HepG2 (cell line): Measurements from ENCODE around the gene LYZ. TPM values are rescaled to one million over a fixed set of nuclear protein-coding genes. Genes with fewer than 3 reads are reported as not detected.

ENCODE experiments used
- ATAC-seq: fragments of 200-7000 bp; cut with Tn5 transposase; 3 replicates; pipeline ENCODE4 v1.9.1; 2020; ENCODE audit warnings: mild to moderate bottlenecking, moderate library complexity
- BruUV-seq: library from RNA; stranded (reverse); fragments of 400-500 nt; replicated peaks from 2 replicates; lab custom pipeline; 2021; lab: Mats Ljungman, UMichigan
- CTCF ChIA-PET: fragments of 300-600 bp; formaldehyde crosslinking; extraction: SDS; loops from one replicate; lab custom pipeline; 2021; ENCODE audit warnings: low total read pairs, inconsistent platforms, low intra/inter-chr PET ratio; lab: Yijun Ruan, JAX
- POLR2A ChIA-PET: fragments of 350-600 bp; sonication (Branson Sonifier 250); formaldehyde crosslinking; loops from one replicate; lab custom pipeline; 2020; ENCODE audit warnings: antibody characterized with exemption, inconsistent platforms; lab: Yijun Ruan, JAX
- DNase-seq: peaks from one replicate; pipeline ENCODE4 v3.0.0-alpha.2; 2015; ENCODE audit warnings: low spot score
- FAIRE-seq: peaks from 3 replicates; lab custom pipeline; 2011; peaks lifted over from hg19 to GRCh38; lab: Jason Lieb, UNC
- H2AFZ ChIP-seq: one replicate; pipeline ENCODE4 v1.6.1; 2011; ENCODE audit warnings: low read length, inconsistent platforms
- H3K27ac ChIP-seq: fragments of 300-600 bp; 3 replicates; pipeline ENCODE4 v1.8.0; 2011; ENCODE audit warnings: mixed run types, mild to moderate bottlenecking, mixed read lengths, low read length, inconsistent platforms; ENCODE audit not compliant: insufficient read depth; ENCODE audit errors: extremely low read length
- H3K27me3 ChIP-seq, 2 experiments: fragments of 200-600 bp in 1 of 2; 2 replicates in 1 of 2; 3 replicates in 1 of 2; pipeline versions ENCODE4 v1.6.0 to v1.8.0; 2011; ENCODE audit warnings: low read length in 2 of 2, mild to moderate bottlenecking in 2 of 2, moderate library complexity in 2 of 2, inconsistent platforms in 1 of 2; ENCODE audit not compliant: insufficient read depth in 2 of 2, control insufficient read depth in 1 of 2
- H3K36me3 ChIP-seq, 2 experiments: fragments of 200-600 bp in 1 of 2; replicated peaks in 1 of 2; 2 replicates in 1 of 2; 3 replicates in 1 of 2; pipeline versions ENCODE4 v1.5.1 to v1.8.0; 2011; ENCODE audit warnings: low read length in 2 of 2, inconsistent platforms in 1 of 2; ENCODE audit not compliant: insufficient read depth in 2 of 2, control insufficient read depth in 1 of 2
- H3K4me1 ChIP-seq: 2 replicates; pipeline ENCODE4 v1.5.1; 2012; ENCODE audit warnings: low read length, inconsistent platforms; ENCODE audit not compliant: insufficient read depth
- H3K4me2 ChIP-seq: 2 replicates; pipeline ENCODE4 v1.6.0; 2011; ENCODE audit warnings: low read depth, low read length, inconsistent platforms
- H3K4me3 ChIP-seq, 3 experiments: fragments of 200-600 bp in 1 of 3; sonication (generic), shearing (Covaris generic) in 1 of 3; replicated peaks in 1 of 3; 2 replicates each; pipeline ENCODE4 v1.5.1; 2011 to 2016; ENCODE audit warnings: low read length in 3 of 3, inconsistent platforms in 2 of 3, low read depth in 2 of 3, mild to moderate bottlenecking in 2 of 3, control low read depth in 1 of 3, mixed read lengths in 1 of 3; ENCODE audit not compliant: insufficient read depth in 1 of 3
- H3K79me2 ChIP-seq: one replicate; pipeline ENCODE4 v1.6.1; 2011; ENCODE audit warnings: low read length, inconsistent platforms; ENCODE audit not compliant: insufficient read depth
- H3K9ac ChIP-seq: 2 replicates; pipeline ENCODE4 v1.6.0; 2011; ENCODE audit warnings: mild to moderate bottlenecking, low read depth, low read length, inconsistent platforms; ENCODE audit not compliant: insufficient read depth
- H3K9me3 ChIP-seq: 2 replicates; pipeline ENCODE4 v1.5.1; 2012; ENCODE audit warnings: mild to moderate bottlenecking, low read length
- H4K20me1 ChIP-seq: 2 replicates; pipeline ENCODE4 v1.6.0; 2011; ENCODE audit warnings: inconsistent platforms, mild to moderate bottlenecking, low read length, moderate library complexity; ENCODE audit not compliant: insufficient read depth
- ASH2L ChIP-seq: fragments of 300-600, 200-600 bp; sonication (generic); IDR thresholded peaks from 2 replicates; pipeline ENCODE4 v1.7.0; 2017; ENCODE audit warnings: low read depth, mild to moderate bottlenecking, moderate library complexity, mixed read lengths, low read length; ENCODE audit not compliant: insufficient read length
- BCL6 ChIP-seq: IDR thresholded peaks from 2 replicates; pipeline ENCODE4 v1.6.1; 2016; ENCODE audit warnings: missing genetic modification reagents, missing compliant biosample characterization
- CHD2 ChIP-seq: IDR thresholded peaks from 2 replicates; pipeline ENCODE4 v1.6.1; 2011; ENCODE audit warnings: low read depth, low read length, improper control_type of control experiment
- ELF3 ChIP-seq: IDR thresholded peaks from 2 replicates; pipeline ENCODE4 v1.6.1; 2016; ENCODE audit warnings: missing genetic modification reagents, missing compliant biosample characterization
- KDM6A ChIP-seq: IDR thresholded peaks from 2 replicates; pipeline ENCODE4 v1.6.1; 2016; ENCODE audit warnings: low read depth
- PBX2 ChIP-seq: IDR thresholded peaks from 2 replicates; pipeline ENCODE4 v1.6.1; 2016; ENCODE audit warnings: control low read depth
- PCBP2 ChIP-seq: fragments of 200-400 bp; formaldehyde crosslinking; optimal IDR thresholded peaks from 2 replicates; pipeline ENCODE3; 2018; ENCODE audit warnings: low read length, low read depth; ENCODE audit not compliant: poor library complexity, severe bottlenecking
- SALL1 ChIP-seq: sonication (generic); formaldehyde crosslinking; IDR thresholded peaks from 2 replicates; pipeline ENCODE4 v1.8.0; 2022; ENCODE audit warnings: mild to moderate bottlenecking, missing genetic modification reagents
- SIN3A ChIP-seq: IDR thresholded peaks from 2 replicates; pipeline ENCODE4 v1.6.1; 2011; ENCODE audit warnings: low read depth, mild to moderate bottlenecking, control low read depth, low read length, borderline replicate concordance
- SMAD9 ChIP-seq: sonication (generic); formaldehyde crosslinking; IDR thresholded peaks from 2 replicates; pipeline ENCODE4 v1.5.1; 2020; ENCODE audit warnings: mild to moderate bottlenecking, missing genetic modification reagents
- THAP8 ChIP-seq: sonication (generic); formaldehyde crosslinking; IDR thresholded peaks from 2 replicates; pipeline ENCODE4 v1.5.1; 2020; ENCODE audit warnings: missing genetic modification reagents, mild to moderate bottlenecking, borderline replicate concordance
- U2AF1 ChIP-seq: fragments of 200-400 bp; formaldehyde crosslinking; optimal IDR thresholded peaks from 2 replicates; pipeline ENCODE3; 2017; ENCODE audit warnings: mild to moderate bottlenecking, low read depth, low read length
- ZBTB33 ChIP-seq: sonication (generic); formaldehyde crosslinking; IDR thresholded peaks from 2 replicates; pipeline ENCODE4 v1.4.0; 2020; ENCODE audit warnings: missing genetic modification reagents
- ZBTB7B ChIP-seq: sonication (generic); formaldehyde crosslinking; IDR thresholded peaks from 2 replicates; pipeline ENCODE4 v1.4.0; 2020; ENCODE audit warnings: missing genetic modification reagents
- ZFP41 ChIP-seq: sonication (generic); formaldehyde crosslinking; IDR thresholded peaks from 2 replicates; pipeline ENCODE4 v1.4.0; 2020; ENCODE audit warnings: mild to moderate bottlenecking, missing genetic modification reagents, borderline replicate concordance
- ZMAT3 ChIP-seq: sonication (generic); formaldehyde crosslinking; conservative IDR thresholded peaks from 2 replicates; pipeline ENCODE4 v1.7.0; 2021; ENCODE audit warnings: missing genetic modification reagents
- ZNF256 ChIP-seq: sonication (generic); formaldehyde crosslinking; conservative IDR thresholded peaks from 2 replicates; pipeline ENCODE4 v1.4.0; 2020; ENCODE audit warnings: missing genetic modification reagents
- ZNF263 ChIP-seq: sonication (generic); formaldehyde crosslinking; IDR thresholded peaks from 2 replicates; pipeline ENCODE4 v1.4.0; 2020; ENCODE audit warnings: missing genetic modification reagents
- ZNF282 ChIP-seq: fragments of 450-650 bp; IDR thresholded peaks from 2 replicates; pipeline ENCODE4 v1.6.1; 2018; ENCODE audit not compliant: partially characterized antibody
- ZNF460 ChIP-seq: sonication (generic); formaldehyde crosslinking; IDR thresholded peaks from 2 replicates; pipeline ENCODE4 v1.5.1; 2020; ENCODE audit warnings: missing genetic modification reagents, mild to moderate bottlenecking, borderline replicate concordance
- ZNF530 ChIP-seq: sonication (generic); formaldehyde crosslinking; IDR thresholded peaks from 2 replicates; pipeline ENCODE4 v1.5.0; 2020; ENCODE audit warnings: low read depth, mild to moderate bottlenecking, missing genetic modification reagents
- ZNF567 ChIP-seq: sonication (generic); formaldehyde crosslinking; IDR thresholded peaks from 2 replicates; pipeline ENCODE4 v1.8.1; 2023; ENCODE audit warnings: mild to moderate bottlenecking, missing genetic modification reagents, borderline replicate concordance
- ZZZ3 ChIP-seq: sonication (generic); formaldehyde crosslinking; IDR thresholded peaks from 2 replicates; pipeline ENCODE4 v1.4.0; 2020; ENCODE audit warnings: missing genetic modification reagents, mild to moderate bottlenecking, borderline replicate concordance
- WGBS: methylation state at CpG from one replicate; pipeline ENCODE4 v1.1.6; 2017; ENCODE audit warnings: low lambda C conversion rate; 5-methylcytosine and 5-hydroxymethylcytosine counted together
- in situ Hi-C: cut with HindIII; loops from 2 replicates; pipeline ENCODE4 v1.10.0; 2017; ENCODE audit warnings: low pct_unique_long_range_greater_than_20kb; ENCODE audit not compliant: extremely low pct_ligation_motif_present
- intact Hi-C: fragments of 100-400 bp; cut with micrococcal nuclease; formaldehyde crosslinking; loops from one replicate; pipeline ENCODE4 v1.10.0; 2022; ENCODE audit not compliant: unreplicated experiment
- polyA plus RNA-seq, 8 experiments: library from polyadenylated mRNA; depleted of rRNA in 3 of 8; stranded (reverse) in 7 of 8; unstranded in 1 of 8; fragments of >200 nt; fragmentation: Illumina TruSeq in 4 of 8; extraction: Trizol in 4 of 8; gene quantifications; 2 replicates each; pipeline versions ENCODE4 v1.2.1 to v1.2.3, GENCODE V29; 2011 to 2016; ENCODE audit warnings: low read depth in 4 of 8, missing spikeins in 1 of 8, mixed read lengths in 1 of 8; ENCODE audit not compliant: insufficient read depth in 1 of 8
- total RNA-seq, 5 experiments: library from RNA; depleted of rRNA; stranded (reverse); fragments of >200 nt; fragmentation: Illumina TruSeq; extraction: Trizol; gene quantifications; 2 replicates each; pipeline ENCODE4 v1.2.3, GENCODE V29; 2016; ENCODE audit warnings: low read depth in 1 of 5

Gene LYZ
- total and polyA plus RNA-seq, 2 of the 13 experiments (the other 11 are each of a cell fraction or from before 2014, with no cell fraction given) = 1,788 to 2,054 TPM

- intact Hi-C loops = loop anchor here (10.0 kb wide), 1 partner anchor 175 kb away; no protein-coding TSS in a partner anchor
- Histone ChIP-seq H3K36me3 (peaks cover 4 to 7% of the 10 kb centered on the region in 2 experiments), H4K20me1 (no peaks in the 10 kb centered on the region), H3K9ac (peak overlapping the region; percentile 98), H3K27ac (peak overlapping the region; percentile 99), H3K27me3 (no peaks in the 10 kb centered on the region; a peak in 1 of 5 replicates), H3K9me3 (no peaks in the 10 kb centered on the region), H3K4me1 (peaks cover 69% of the 10 kb centered on the region), H3K4me3 (peak overlapping the region; percentile 64 to 97 (median 88)), H2AFZ (no peak overlapping the region), H3K4me2 (peak overlapping the region; percentile 89), H3K79me2 (peaks cover 49% of the 10 kb centered on the region)
- DNase-seq = peak; percentile 71
- CTCF ChIA-PET = no interaction called here
- no peak for FAIRE-seq
- in situ Hi-C loops = no loop called here
- POLR2A ChIA-PET = interaction anchor here (0.9 to 11.9 kb wide), 5 partner anchors 8 to 28 kb away, joined by 3 to 229 read pairs (median 19); partner anchors contain the start of gene LYZ
- BruUV-seq = no TSS peak
- WGBS = 5% methylated on average over 8 of the region's 8 CpGs
- peak; percentile 41 for ATAC-seq
- TF ChIP-seq KDM6A (CRISPR knock-in tag) = no peak
- no peak for TF ChIP-seq ZNF460 (CRISPR knock-in tag)
- no peak for TF ChIP-seq ZNF256 (CRISPR knock-in tag)
- TF ChIP-seq PCBP2 = no peak
- no peak for TF ChIP-seq ZBTB7B (CRISPR knock-in tag)
- TF ChIP-seq ZMAT3 (CRISPR knock-in tag) = no peak
- no peak for TF ChIP-seq PBX2 (CRISPR knock-in tag)
- no peak for TF ChIP-seq ZBTB33 (CRISPR knock-in tag)
- no peak for TF ChIP-seq ZFP41
- TF ChIP-seq CHD2 = no peak
- no peak for TF ChIP-seq ZNF530 (CRISPR knock-in tag)
- TF ChIP-seq ZNF282 = no peak
- TF ChIP-seq U2AF1 = no peak
- no peak; the same call in 1 of the 2 replicates for TF ChIP-seq SIN3A
- TF ChIP-seq ZNF567 (CRISPR knock-in tag) = no peak
- peak; percentile 84 for TF ChIP-seq ELF3 (CRISPR knock-in tag)
- peak; percentile 26; the same call in 1 of the 2 replicates for TF ChIP-seq SALL1 (CRISPR knock-in tag)
- no peak for TF ChIP-seq SMAD9 (CRISPR knock-in tag)
- no peak for TF ChIP-seq BCL6 (CRISPR knock-in tag)
- no peak for TF ChIP-seq ZZZ3 (CRISPR knock-in tag)
- no peak for TF ChIP-seq ASH2L
- no peak for TF ChIP-seq THAP8 (CRISPR knock-in tag)
- no peak for TF ChIP-seq ZNF263 (CRISPR knock-in tag)
Measured at GRCh38 chr12:69329669-69330428, 18.3 kb upstream of the LYZ start.
